ENCODE data around the gene P2RX7.

The P2RX7 gene

DNA sequence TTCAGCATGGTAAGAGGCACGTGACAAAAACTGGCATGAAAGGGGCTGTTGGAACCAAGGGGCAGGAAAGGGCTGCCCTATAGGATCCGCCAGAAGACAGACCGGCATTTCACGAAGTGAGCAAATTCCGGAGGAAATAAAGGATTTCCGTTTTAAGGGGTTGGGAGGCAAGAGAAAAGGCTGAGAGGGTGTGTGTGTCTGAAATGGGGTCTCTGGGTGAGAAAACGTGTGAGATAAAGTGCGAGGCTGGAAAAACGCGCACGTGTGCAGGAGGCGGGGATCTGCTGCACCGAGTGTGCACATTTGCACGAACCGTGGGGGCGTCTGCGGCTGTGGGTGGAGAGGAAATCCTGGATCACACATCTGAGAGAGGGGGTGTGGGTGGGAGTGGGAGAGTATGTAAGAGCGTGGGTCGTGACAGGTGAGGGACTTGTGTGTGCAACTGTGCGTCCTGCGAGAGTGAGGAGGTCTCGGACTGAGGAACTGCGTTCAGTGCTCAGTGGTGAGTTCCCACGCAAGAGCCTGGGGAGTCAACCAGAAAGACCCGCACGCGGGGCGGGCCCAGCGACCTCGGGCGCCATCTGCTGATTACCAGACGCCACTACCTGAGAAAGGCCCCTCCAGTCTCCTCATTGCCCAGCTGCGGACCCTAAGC is 37.0 kb upstream of the P2RX7 start:
- peak overlapping the region; percentile 36; the same call in 1 of the 2 replicates for H3K4me3 ChIP-seq (ENCODE audit: low read length)
- TF ChIP-seq ZNF274 (IDR thresholded peaks at IDR 0.05; ENCODE audit: low read depth, low read length), result no peak

DNA sequence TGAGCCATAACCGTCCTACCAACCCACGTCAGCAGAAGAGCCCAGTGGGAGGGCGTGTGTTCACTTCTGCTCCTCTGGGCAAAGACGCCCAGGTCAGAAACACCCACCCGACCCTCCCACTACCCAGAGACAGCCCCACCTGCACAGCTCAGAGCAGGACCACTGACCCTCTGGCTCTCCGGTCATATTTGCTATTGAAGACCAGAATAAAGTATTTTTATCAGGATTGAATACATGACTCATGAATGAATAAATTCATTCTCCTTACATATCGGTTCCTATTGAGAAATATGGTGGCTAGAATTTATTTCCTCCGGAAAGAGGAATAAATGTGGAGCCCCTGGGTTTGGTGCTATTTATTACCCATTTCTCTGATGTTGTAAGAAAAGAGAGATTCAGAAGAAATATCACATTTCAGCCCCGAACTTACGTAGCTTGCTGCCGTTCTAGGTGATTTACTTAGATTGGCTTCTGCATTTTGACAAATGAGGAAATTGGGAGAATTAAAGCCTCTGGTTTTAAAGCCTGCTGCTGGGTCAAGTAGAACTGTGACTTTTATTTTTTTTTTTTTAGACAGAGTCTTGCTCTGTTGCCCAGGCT is 36.4 kb upstream of the P2RX7 start:
- TF ChIP-seq ZNF274 (IDR thresholded peaks at IDR 0.05; ENCODE audit: low read depth, low read length), result no peak
- no peak overlapping the region for H3K4me3 ChIP-seq (ENCODE audit: low read length)

DNA sequence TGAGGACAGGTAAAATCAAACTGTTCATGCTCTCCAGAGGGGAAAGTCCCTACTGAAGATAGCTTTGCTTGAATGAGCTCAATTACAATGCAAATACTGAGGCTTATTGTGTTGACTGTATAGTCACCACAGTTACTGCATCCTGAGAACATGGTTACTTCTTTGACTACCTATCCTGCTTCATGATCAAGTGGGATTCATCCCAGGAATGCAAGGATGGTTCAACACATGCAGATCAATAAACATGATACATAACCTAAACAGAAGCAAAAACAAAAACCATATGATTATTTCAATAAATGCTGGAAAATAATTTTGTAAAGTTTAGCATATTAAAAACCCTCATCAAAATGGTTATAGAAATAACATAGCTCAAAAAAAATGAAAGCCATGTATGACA is 32.9 kb upstream of the P2RX7 start:
- no peak overlapping the region for H3K4me3 ChIP-seq (ENCODE audit: low read length)
- no peak for TF ChIP-seq ZNF274 (IDR thresholded peaks at IDR 0.05; ENCODE audit: low read depth, low read length)

GRCh38 chr12:121102307-121102706 is 30.4 kb upstream of the P2RX7 start:
- TF ChIP-seq ZNF274 (IDR thresholded peaks at IDR 0.05; ENCODE audit: low read depth, low read length), result no peak
- no peak overlapping the region for H3K4me3 ChIP-seq (ENCODE audit: low read length)

DNA sequence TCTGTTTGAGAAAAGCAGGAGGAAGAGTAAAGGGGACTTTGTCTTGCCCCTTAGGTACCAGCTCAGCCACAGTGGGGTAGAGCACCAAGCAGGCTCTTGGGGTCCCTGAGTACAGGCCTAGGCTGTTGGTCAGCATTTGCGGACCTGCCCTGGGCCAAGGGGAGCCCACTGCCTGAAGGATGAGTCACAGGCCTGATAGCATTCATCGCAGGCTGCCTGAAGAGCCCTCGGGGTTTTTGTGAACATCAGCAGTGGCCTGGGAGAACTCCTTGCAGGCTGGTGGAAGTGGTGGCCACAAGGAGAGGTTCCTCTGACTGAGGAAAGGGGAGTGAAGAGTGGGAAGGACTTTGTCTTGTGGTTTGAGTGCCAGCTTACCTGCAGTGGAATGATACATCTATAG is 25.0 kb upstream of the P2RX7 start:
- no peak for TF ChIP-seq ZNF274 (IDR thresholded peaks at IDR 0.05; ENCODE audit: low read depth, low read length)
- H3K4me3 ChIP-seq (ENCODE audit: low read length), result no peak overlapping the region

DNA sequence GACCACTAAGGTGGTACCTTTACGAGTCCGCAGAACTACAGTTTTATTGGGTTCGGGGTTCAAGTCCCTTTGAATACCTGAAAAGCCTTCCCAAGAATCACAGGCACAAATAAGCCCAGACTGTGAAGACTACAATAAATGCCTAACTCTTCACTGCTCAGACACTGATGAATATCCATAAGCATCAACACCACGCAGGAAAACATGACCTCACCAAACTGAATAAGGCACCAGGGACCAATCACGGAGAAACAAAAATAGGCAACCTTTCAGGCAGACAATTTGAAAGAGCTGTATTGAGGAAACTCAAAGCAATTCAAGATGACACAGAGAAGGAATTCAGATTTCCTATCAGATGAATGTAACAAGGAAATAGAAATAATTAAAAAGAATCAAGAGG is 24.2 kb upstream of the P2RX7 start:
- TF ChIP-seq ZNF274 (IDR thresholded peaks at IDR 0.05; ENCODE audit: low read depth, low read length), result no peak
- no peak overlapping the region for H3K4me3 ChIP-seq (ENCODE audit: low read length)

DNA sequence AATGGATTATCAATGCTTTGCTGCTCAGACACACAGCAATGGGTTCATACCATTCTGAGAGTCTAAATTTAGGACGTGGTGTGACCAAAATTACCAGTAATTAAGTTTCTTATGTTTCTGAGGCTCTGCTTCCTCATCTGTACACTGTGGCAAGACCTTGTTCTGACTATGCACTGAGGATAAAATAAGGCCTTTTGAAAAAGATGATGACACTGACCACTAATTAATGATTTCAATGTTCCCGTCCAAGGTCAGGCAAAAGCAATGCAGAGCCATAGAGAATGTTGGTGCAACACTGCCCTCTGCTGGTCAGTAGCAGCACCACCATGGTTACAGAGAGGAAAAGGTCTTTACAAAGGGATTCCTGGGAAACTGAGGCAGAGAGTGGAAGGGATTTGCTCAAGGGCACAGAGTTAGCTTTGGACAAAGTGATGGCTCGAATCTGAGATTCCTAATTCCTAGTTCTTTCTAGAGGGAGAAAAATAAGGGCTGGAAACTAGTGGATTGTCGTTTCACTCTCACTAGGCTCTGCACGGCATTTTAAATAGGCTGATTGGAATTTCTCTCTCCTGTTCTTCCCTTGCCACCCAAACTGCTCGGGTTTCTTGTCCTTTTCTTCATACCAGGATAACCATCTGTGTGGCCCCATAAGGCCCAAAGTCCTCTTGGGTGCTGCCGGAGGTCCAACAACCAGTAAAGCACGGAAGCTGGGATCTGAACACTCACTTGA is 22.3 kb upstream of the P2RX7 start:
- no peak overlapping the region for H3K4me3 ChIP-seq (ENCODE audit: low read length)
- TF ChIP-seq ZNF274 (IDR thresholded peaks at IDR 0.05; ENCODE audit: low read depth, low read length), result no peak

DNA sequence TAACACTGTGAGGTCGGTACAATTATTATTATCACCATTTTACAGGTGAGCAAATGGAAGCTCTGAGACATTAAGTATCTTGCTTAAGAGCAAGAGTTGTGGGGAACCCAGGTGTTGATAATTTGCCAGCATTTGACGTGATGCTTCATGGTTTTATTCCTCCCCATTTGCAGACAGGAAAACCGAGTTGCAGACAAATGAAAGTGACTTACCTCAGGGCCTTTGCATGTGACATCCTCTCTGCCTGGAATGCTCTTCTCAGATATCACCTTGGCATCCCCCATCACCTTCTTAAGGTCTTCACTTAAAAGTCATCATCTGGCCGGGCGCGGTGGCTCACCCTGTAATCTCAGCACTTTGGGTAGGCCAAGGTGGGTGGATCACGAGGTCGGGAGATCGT is 21.0 kb upstream of the P2RX7 start:
- no peak for TF ChIP-seq ZNF274 (IDR thresholded peaks at IDR 0.05; ENCODE audit: low read depth, low read length)
- no peak overlapping the region for H3K4me3 ChIP-seq (ENCODE audit: low read length)

GRCh38 chr12:121112496-121112895 is 20.2 kb upstream of the P2RX7 start:
- no peak for TF ChIP-seq ZNF274 (IDR thresholded peaks at IDR 0.05; ENCODE audit: low read depth, low read length)
- H3K4me3 ChIP-seq (ENCODE audit: low read length), result no peak overlapping the region

GRCh38 chr12:121113057-121113456 is 19.6 kb upstream of the P2RX7 start:
- no peak for TF ChIP-seq ZNF274 (IDR thresholded peaks at IDR 0.05; ENCODE audit: low read depth, low read length)

GRCh38 chr12:121114019-121114639 is 18.5 kb upstream of the P2RX7 start:
- H3K4me3 ChIP-seq (ENCODE audit: low read length), result no peak overlapping the region
- TF ChIP-seq ZNF274 (IDR thresholded peaks at IDR 0.05; ENCODE audit: low read depth, low read length), result no peak

More at GRCh38 chr12:121113057-121113456, 19.6 kb upstream of the P2RX7 start:
- no peak overlapping the region for H3K4me3 ChIP-seq (ENCODE audit: low read length)

- TF ChIP-seq ZNF274 (IDR thresholded peaks at IDR 0.05; ENCODE audit: low read depth, low read length), result no peak
- H3K4me3 ChIP-seq (ENCODE audit: low read length), result no peak overlapping the region
These were observed 17.9 kb upstream of the P2RX7 start for GRCh38 chr12:121114806-121115205.

DNA sequence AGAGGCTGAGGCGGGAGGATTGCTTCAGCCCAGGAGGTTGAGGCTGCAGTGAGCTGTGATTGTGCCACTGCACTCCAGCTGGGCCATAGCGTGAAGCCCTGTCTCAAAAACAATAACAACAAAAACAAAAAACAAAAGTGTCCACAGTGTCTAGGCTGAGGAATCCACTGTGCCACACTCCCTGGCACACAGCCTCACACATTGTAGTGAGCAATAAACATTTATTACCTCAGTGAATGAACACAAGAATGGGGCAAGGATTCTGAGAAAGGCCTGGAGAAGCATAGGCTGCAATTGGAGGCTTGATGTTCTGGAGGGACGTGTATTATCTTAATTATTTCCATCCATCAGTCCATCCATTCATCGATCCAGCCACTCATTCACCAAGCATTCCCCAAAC is 17.1 kb upstream of the P2RX7 start:
- no peak for TF ChIP-seq ZNF274 (IDR thresholded peaks at IDR 0.05; ENCODE audit: low read depth, low read length)

GRCh38 chr12:121116318-121117225 is 16.1 kb upstream of the P2RX7 start:
- TF ChIP-seq ZNF274 (IDR thresholded peaks at IDR 0.05; ENCODE audit: low read depth, low read length), result no peak
- no peak overlapping the region for H3K4me3 ChIP-seq (ENCODE audit: low read length)

More for the DNA sequence above, 17.1 kb upstream of the P2RX7 start:
- no peak overlapping the region for H3K4me3 ChIP-seq (ENCODE audit: low read length)
